Activated naive CD4-positive, alpha-beta T cell (primary cell): ENCODE measurements around the gene SLC12A7.

Source experiments
- DNase-seq, 4 experiments: peaks; one replicate each; lab custom pipeline; 2025; lab: John Stamatoyannopoulos, UW

Gene SLC12A7

GRCh38 chr5:1125030-1125357, 13.1 kb upstream of the SLC12A7 start:
- no peak for DNase-seq

GRCh38 chr5:1124205-1125029, 12.6 kb upstream of the SLC12A7 start:
- DNase-seq, result no peak

GRCh38 chr5:1123418-1124147, 11.7 kb upstream of the SLC12A7 start:
- DNase-seq, result no peak

- no peak for DNase-seq
These were observed 10.8 kb upstream of the SLC12A7 start for GRCh38 chr5:1122511-1123294.

GRCh38 chr5:1121891-1122290, 10.0 kb upstream of the SLC12A7 start:
- no peak for DNase-seq

- no peak for DNase-seq
These were observed 9.2 kb upstream of the SLC12A7 start for GRCh38 chr5:1121044-1121443.

GRCh38 chr5:1120236-1120999, 8.6 kb upstream of the SLC12A7 start:
- no peak for DNase-seq

- no peak for DNase-seq
These were observed 7.5 kb upstream of the SLC12A7 start for GRCh38 chr5:1119312-1119831.

GRCh38 chr5:1118738-1119137, 6.9 kb upstream of the SLC12A7 start:
- no peak for DNase-seq

GRCh38 chr5:1118231-1118698, 6.4 kb upstream of the SLC12A7 start:
- DNase-seq, result no peak

- DNase-seq, result no peak
These were observed 5.1 kb upstream of the SLC12A7 start for GRCh38 chr5:1116977-1117376.

GRCh38 chr5:1116109-1116740, 4.4 kb upstream of the SLC12A7 start:
- no peak for DNase-seq

- no peak for DNase-seq
These were observed 3.4 kb upstream of the SLC12A7 start for GRCh38 chr5:1115123-1115815.

GRCh38 chr5:1113805-1114586, 2.1 kb upstream of the SLC12A7 start:
- DNase-seq, result no peak

GRCh38 chr5:1113332-1113690, 1.4 kb upstream of the SLC12A7 start:
- DNase-seq, result no peak

GRCh38 chr5:1112596-1113331, 901 bp upstream of the SLC12A7 start:
- DNase-seq, result no peak

- no peak for DNase-seq
These were observed 579 bp downstream of the SLC12A7 start for GRCh38 chr5:1111241-1111726.

GRCh38 chr5:1110307-1111240, 1.3 kb downstream of the SLC12A7 start:
- DNase-seq, result no peak
